ENCODE measurements around the gene FNDC11.

GRCh38 chr20:63587776-63588591, 34.0 kb downstream of the FNDC11 start:
- TF ChIP-seq, protein P1, sequence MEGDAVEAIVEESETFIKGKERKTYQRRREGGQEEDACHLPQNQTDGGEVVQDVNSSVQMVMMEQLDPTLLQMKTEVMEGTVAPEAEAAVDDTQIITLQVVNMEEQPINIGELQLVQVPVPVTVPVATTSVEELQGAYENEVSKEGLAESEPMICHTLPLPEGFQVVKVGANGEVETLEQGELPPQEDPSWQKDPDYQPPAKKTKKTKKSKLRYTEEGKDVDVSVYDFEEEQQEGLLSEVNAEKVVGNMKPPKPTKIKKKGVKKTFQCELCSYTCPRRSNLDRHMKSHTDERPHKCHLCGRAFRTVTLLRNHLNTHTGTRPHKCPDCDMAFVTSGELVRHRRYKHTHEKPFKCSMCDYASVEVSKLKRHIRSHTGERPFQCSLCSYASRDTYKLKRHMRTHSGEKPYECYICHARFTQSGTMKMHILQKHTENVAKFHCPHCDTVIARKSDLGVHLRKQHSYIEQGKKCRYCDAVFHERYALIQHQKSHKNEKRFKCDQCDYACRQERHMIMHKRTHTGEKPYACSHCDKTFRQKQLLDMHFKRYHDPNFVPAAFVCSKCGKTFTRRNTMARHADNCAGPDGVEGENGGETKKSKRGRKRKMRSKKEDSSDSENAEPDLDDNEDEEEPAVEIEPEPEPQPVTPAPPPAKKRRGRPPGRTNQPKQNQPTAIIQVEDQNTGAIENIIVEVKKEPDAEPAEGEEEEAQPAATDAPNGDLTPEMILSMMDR (IDR thresholded peaks at IDR 0.05): no peak
- TF ChIP-seq POLR2A (IDR thresholded peaks at IDR 0.05): no peak
